ENCODE data around the gene INPPL1. TPM values are rescaled to one million over a fixed set of nuclear protein-coding genes. Genes with fewer than 3 reads are reported as not detected.
A peak's percentile ranks its signal among the peaks of the same experiment; 100 is the strongest.

Gene INPPL1
- polyA plus RNA-seq, 1 donor (not counting 4 experiments of a cell fraction or from before 2014, with no cell fraction given), result 44.0 TPM

- Histone ChIP-seq H3K27me3 (ENCODE audit: control insufficient read depth, extremely low read depth, insufficient read depth, low read length) (no peaks in the 10 kb centered on the region), H2AFZ (ENCODE audit: control insufficient read depth, low read length) (peak overlapping the region; percentile 83), H3K9me1 (ENCODE audit: control insufficient read depth, extremely low read depth, insufficient read depth, low read length) (no peaks in the 10 kb centered on the region), H3K4me2 (ENCODE audit: control insufficient read depth, extremely low read depth, insufficient read depth, low read depth, low read length) (peak overlapping the region; percentile 95), H3K79me2 (ENCODE audit: control insufficient read depth, insufficient read depth, low read length) (peaks cover 25% of the 10 kb centered on the region), H3K9me3 (ENCODE audit: control insufficient read depth, low read depth, low read length) (no peaks in the 10 kb centered on the region), H4K20me1 (ENCODE audit: control insufficient read depth, extremely low read depth, insufficient read depth, low read length) (peaks cover 3% of the 10 kb centered on the region), H3K4me3 (ENCODE audit: control insufficient read depth in 2 of 3, extremely low read depth in 1 of 3, insufficient read depth in 2 of 3, low read depth in 1 of 3, low read length in 3 of 3) (peak overlapping the region; percentile 74 to 86 (median 81)), H3K4me1 (ENCODE audit: control insufficient read depth, extremely low read depth, insufficient read depth, low read length) (peaks cover 10% of the 10 kb centered on the region), H3K36me3 (ENCODE audit: control insufficient read depth in 2 of 2, extremely low read depth in 1 of 2, insufficient read depth in 2 of 2, low read length in 2 of 2) (peaks cover 4 to 13% of the 10 kb centered on the region in 2 experiments), H3K9ac (ENCODE audit: control insufficient read depth, extremely low read depth, insufficient read depth, low read length) (peak overlapping the region; percentile 73), H3K27ac (ENCODE audit: control insufficient read depth, insufficient read depth, low read length) (peak overlapping the region; percentile 63)
- no peak for DNase-seq (ENCODE audit: low read depth, low spot score)
- dilution Hi-C loops (cut with MboI; ENCODE audit: extremely low pct_ligation_motif_present, low sequenced_read_pairs), result no loop called here
- TF ChIP-seq EZH2 (IDR thresholded peaks at IDR 0.05; ENCODE audit: low read length), result no peak
- no peak for TF ChIP-seq CTCF (optimal IDR thresholded peaks at IDR 0.05 in 1 of 3, IDR thresholded peaks at IDR 0.05 in 1 of 3, conservative IDR thresholded peaks at IDR 0.05 in 1 of 3; ENCODE audit: extremely low read depth in 1 of 3, insufficient read depth in 2 of 3, low read length in 3 of 3)
- FAIRE-seq, result no peak
These were observed 678 bp upstream of the INPPL1 start for GRCh38 chr11:72223615-72224563.

- H4K20me1 ChIP-seq (ENCODE audit: control insufficient read depth, extremely low read depth, insufficient read depth, low read length), result peaks cover 3% of the 10 kb centered on the region
- H3K9ac ChIP-seq (ENCODE audit: control insufficient read depth, extremely low read depth, insufficient read depth, low read length), result peak overlapping the region; percentile 73
- DNase-seq (ENCODE audit: low read depth, low spot score) (no peak), FAIRE-seq (no peak)
- H3K9me3 ChIP-seq (ENCODE audit: control insufficient read depth, low read depth, low read length), result no peaks in the 10 kb centered on the region
- TF ChIP-seq CTCF (optimal IDR thresholded peaks at IDR 0.05 in 1 of 3, IDR thresholded peaks at IDR 0.05 in 1 of 3, conservative IDR thresholded peaks at IDR 0.05 in 1 of 3; ENCODE audit: extremely low read depth in 1 of 3, insufficient read depth in 2 of 3, low read length in 3 of 3), result no peak
- no peak for TF ChIP-seq EZH2 (IDR thresholded peaks at IDR 0.05; ENCODE audit: low read length)
- H3K4me2 ChIP-seq (ENCODE audit: control insufficient read depth, extremely low read depth, insufficient read depth, low read depth, low read length), result peak overlapping the region; percentile 95
- peaks cover 19 to 25% of the 10 kb centered on the region in 2 experiments for H3K36me3 ChIP-seq (ENCODE audit: control insufficient read depth in 2 of 2, extremely low read depth in 1 of 2, insufficient read depth in 2 of 2, low read length in 2 of 2)
- H3K27ac ChIP-seq (ENCODE audit: control insufficient read depth, insufficient read depth, low read length), result peak overlapping the region; percentile 42
- peaks cover 10% of the 10 kb centered on the region for H3K4me1 ChIP-seq (ENCODE audit: control insufficient read depth, extremely low read depth, insufficient read depth, low read length)
- dilution Hi-C loops (cut with MboI; ENCODE audit: extremely low pct_ligation_motif_present, low sequenced_read_pairs), result no loop called here
- H3K4me3 ChIP-seq (ENCODE audit: control insufficient read depth in 2 of 3, extremely low read depth in 1 of 3, insufficient read depth in 2 of 3, low read depth in 1 of 3, low read length in 3 of 3), result peak overlapping the region; percentile 74 to 86 (median 81)
- H3K79me2 ChIP-seq (ENCODE audit: control insufficient read depth, insufficient read depth, low read length), result peaks cover 29% of the 10 kb centered on the region
- H3K9me1 ChIP-seq (ENCODE audit: control insufficient read depth, extremely low read depth, insufficient read depth, low read length), result no peaks in the 10 kb centered on the region
- no peak overlapping the region for H2AFZ ChIP-seq (ENCODE audit: control insufficient read depth, low read length)
- no peaks in the 10 kb centered on the region for H3K27me3 ChIP-seq (ENCODE audit: control insufficient read depth, extremely low read depth, insufficient read depth, low read length)
These were observed 914 bp downstream of the INPPL1 start for GRCh38 chr11:72225411-72225951.
